H1 (cell line): ENCODE data around the gene MEX3D. TPM values are rescaled to one million over a fixed set of nuclear protein-coding genes. Genes with fewer than 3 reads are reported as not detected.

Experiments used
- CTBP2 ChIP-seq: IDR thresholded peaks from 2 replicates; pipeline ENCODE4 v1.7.0; 2011; ENCODE audit warnings: borderline replicate concordance, mild to moderate bottlenecking, moderate library complexity, mixed read lengths, low read length; ENCODE audit not compliant: insufficient read depth, insufficient read length
- EP300 ChIP-seq, 2 experiments: IDR thresholded peaks; 1 replicate in 1 of 2; 2 replicates in 1 of 2; pipeline ENCODE4 v1.6.1; 2011 to 2012; ENCODE audit warnings: low read depth in 2 of 2, low read length in 2 of 2, mild to moderate bottlenecking in 2 of 2, borderline replicate concordance in 1 of 2, inconsistent platforms in 1 of 2, moderate library complexity in 1 of 2
- GABPA ChIP-seq: IDR thresholded peaks from 2 replicates; pipeline ENCODE4 v1.6.1; 2011; ENCODE audit warnings: mild to moderate bottlenecking, low read length, moderate library complexity, borderline replicate concordance; ENCODE audit not compliant: insufficient read depth
- RBBP5 ChIP-seq: IDR thresholded peaks from 2 replicates; pipeline ENCODE4 v1.7.1; 2012; ENCODE audit warnings: low read depth, mild to moderate bottlenecking, inconsistent platforms, low read length, moderate library complexity, borderline replicate concordance
- RXRA ChIP-seq: IDR thresholded peaks from 2 replicates; pipeline ENCODE4 v1.6.1; 2011; ENCODE audit warnings: low read depth, mild to moderate bottlenecking, low read length, moderate library complexity; ENCODE audit not compliant: insufficient read depth
- SRF ChIP-seq: IDR thresholded peaks from 2 replicates; pipeline ENCODE4 v1.6.1; 2011; ENCODE audit warnings: mild to moderate bottlenecking, low read depth, low read length, moderate library complexity
- polyA plus RNA-seq, 7 experiments: library from polyadenylated mRNA; depleted of rRNA in 3 of 7; stranded (reverse) in 5 of 7; unstranded in 2 of 7; fragments of >200 nt in 5 of 7; fragments of 200-250 nt in 2 of 7; gene quantifications; 1 replicate in 5 of 7; 2 replicates in 1 of 7; 4 replicates in 1 of 7; pipeline versions ENCODE4 v1.2.1 to v1.2.3, GENCODE V29; 2011 to 2013; ENCODE audit warnings: missing spikeins in 2 of 7, mixed read lengths in 2 of 7
- total RNA-seq: library from RNA; stranded (reverse); fragmentation: NEBNext Ultra II Directional; extraction: Animal tissue kit (Norgen Biotek cat#: 25700); gene quantifications from 2 replicates; pipeline ENCODE4 v1.2.1, GENCODE V29; 2021

The MEX3D gene
- total and polyA plus RNA-seq, 2 of the 8 experiments (the other 6 are each of a cell fraction or from before 2014, with no cell fraction given), result 20.8 to 78.8 TPM

DNA sequence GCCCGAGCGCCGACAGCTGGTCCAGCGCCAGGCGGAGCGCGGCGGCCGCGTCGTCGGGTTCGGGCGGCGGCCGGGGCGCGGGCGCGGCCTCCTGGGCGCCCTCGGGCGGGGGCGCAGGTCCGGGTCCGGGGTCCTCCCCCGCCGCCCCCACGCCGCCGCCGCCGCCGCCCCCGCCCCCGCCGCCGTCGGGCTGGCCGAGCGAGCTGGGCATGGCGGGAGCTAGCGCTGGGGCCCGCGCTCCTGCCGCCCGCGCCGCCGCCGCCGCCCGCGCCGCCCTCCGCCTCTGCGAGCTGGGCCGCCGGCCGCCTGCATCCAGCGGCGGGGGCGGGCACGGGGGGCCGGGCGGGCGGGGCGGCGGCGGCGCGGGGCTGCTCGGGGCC lies 287 bp downstream of the MEX3D start (continued):
- TF ChIP-seq EP300 (IDR thresholded peaks at IDR 0.05; ENCODE audit: borderline replicate concordance in 1 of 2, low read depth in 2 of 2, low read length in 2 of 2), result no peak
- no peak for TF ChIP-seq CTBP2
- TF ChIP-seq SRF, result no peak
- no peak for TF ChIP-seq GABPA
- no peak for TF ChIP-seq RBBP5
- no peak for TF ChIP-seq RXRA
